Suprapubic skin (tissue), 4 donors: ENCODE results near the gene MPC2. TPM values are rescaled to one million over a fixed set of nuclear protein-coding genes. Genes with fewer than 3 reads are reported as not detected.

Experiments
- DNase-seq, 2 donors: peaks; one replicate each; pipeline ENCODE4 v3.0.0-alpha.2; 2019; ENCODE audit warnings: low spot score in 2 of 2
- H3K27ac ChIP-seq: fragments of 200-600 bp; sonication (generic); one replicate; pipeline ENCODE4 v1.5.1; 2019
- H3K27me3 ChIP-seq: fragments of 200-600 bp; sonication (generic); one replicate; pipeline ENCODE4 v1.5.1; 2019
- H3K36me3 ChIP-seq: fragments of 200-600 bp; sonication (generic); one replicate; pipeline ENCODE4 v1.5.1; 2019
- H3K4me1 ChIP-seq: fragments of 200-600 bp; sonication (generic); one replicate; pipeline ENCODE4 v1.5.1; 2019
- H3K4me3 ChIP-seq: fragments of 200-600 bp; sonication (generic); one replicate; pipeline ENCODE4 v1.5.1; 2019; ENCODE audit warnings: mild to moderate bottlenecking
- H3K9me3 ChIP-seq: fragments of 200-600 bp; sonication (generic); one replicate; pipeline ENCODE4 v1.5.1; 2019
- EP300 ChIP-seq: sonication (generic); formaldehyde crosslinking; IDR thresholded peaks from one replicate; pipeline ENCODE4 v1.6.1; 2017; ENCODE audit warnings: antibody characterized with exemption
- POLR2A ChIP-seq, 2 donors: fragments of 450-650 bp; IDR thresholded peaks; one replicate each; pipeline ENCODE4 v1.6.1; 2017; ENCODE audit warnings: antibody characterized with exemption in 2 of 2, mild to moderate bottlenecking in 2 of 2, moderate library complexity in 2 of 2
- POLR2AphosphoS5 ChIP-seq, 3 donors: sonication (generic); formaldehyde crosslinking; IDR thresholded peaks; one replicate each; pipeline ENCODE4 v1.6.1; 2017; ENCODE audit warnings: antibody characterized with exemption in 3 of 3
- WGBS: methylation state at CpG from one replicate; pipeline ENCODE4 v1.1.5; 2018; 5-methylcytosine and 5-hydroxymethylcytosine counted together
- total RNA-seq, 4 donors: library from RNA; depleted of rRNA; stranded (reverse); fragments of >200 nt; gene quantifications; one replicate each; pipeline ENCODE4 v1.1.0, GENCODE V29; 2016
- TF ChIP-seq, protein P1 (sequence below), 2 donors: fragments of 200-600 bp in 1 of 2; fragments of 450-650 bp in 1 of 2; sonication (generic) in 1 of 2; IDR thresholded peaks; one replicate each; pipeline ENCODE4 v1.5.1; 2016 to 2019; ENCODE audit warnings: antibody characterized with exemption in 2 of 2, mild to moderate bottlenecking in 1 of 2, moderate library complexity in 1 of 2

Gene MPC2
- total RNA-seq, 4 donors from 2014 or later: 16.5 to 47.3 (median 34.4) TPM

DNA sequence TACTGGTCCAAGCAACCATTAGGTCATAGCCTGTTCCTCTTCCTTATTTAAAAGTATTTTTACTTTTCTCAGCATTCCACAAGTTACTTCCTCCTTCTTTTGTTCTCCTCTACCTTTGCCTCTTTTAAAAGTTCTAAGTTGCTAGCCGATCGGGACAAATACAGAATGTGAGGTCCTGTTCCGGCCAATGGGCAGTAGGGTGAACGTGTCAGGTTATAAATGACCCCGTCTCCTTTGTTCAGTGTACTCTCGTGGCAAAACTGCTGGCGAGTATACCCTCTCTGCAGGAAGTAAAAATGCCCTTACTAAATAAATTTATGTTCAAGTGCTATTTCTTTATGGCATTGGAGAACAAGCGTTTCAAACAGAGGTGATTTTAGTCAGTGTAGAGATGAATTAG lies 25.5 kb downstream of the MPC2 start:
- H3K36me3 ChIP-seq: peaks cover 11% of the 10 kb centered on the region
- H3K4me3 ChIP-seq: no peak overlapping the region
- no peaks in the 10 kb centered on the region for H3K9me3 ChIP-seq
- no peaks in the 10 kb centered on the region for H3K4me1 ChIP-seq
- 52% methylated on average over 8 of the region's 8 CpGs for WGBS
- no peaks in the 10 kb centered on the region for H3K27me3 ChIP-seq
- no peak for DNase-seq
- peak overlapping the region; percentile 26 for H3K27ac ChIP-seq
- TF ChIP-seq, protein P1, sequence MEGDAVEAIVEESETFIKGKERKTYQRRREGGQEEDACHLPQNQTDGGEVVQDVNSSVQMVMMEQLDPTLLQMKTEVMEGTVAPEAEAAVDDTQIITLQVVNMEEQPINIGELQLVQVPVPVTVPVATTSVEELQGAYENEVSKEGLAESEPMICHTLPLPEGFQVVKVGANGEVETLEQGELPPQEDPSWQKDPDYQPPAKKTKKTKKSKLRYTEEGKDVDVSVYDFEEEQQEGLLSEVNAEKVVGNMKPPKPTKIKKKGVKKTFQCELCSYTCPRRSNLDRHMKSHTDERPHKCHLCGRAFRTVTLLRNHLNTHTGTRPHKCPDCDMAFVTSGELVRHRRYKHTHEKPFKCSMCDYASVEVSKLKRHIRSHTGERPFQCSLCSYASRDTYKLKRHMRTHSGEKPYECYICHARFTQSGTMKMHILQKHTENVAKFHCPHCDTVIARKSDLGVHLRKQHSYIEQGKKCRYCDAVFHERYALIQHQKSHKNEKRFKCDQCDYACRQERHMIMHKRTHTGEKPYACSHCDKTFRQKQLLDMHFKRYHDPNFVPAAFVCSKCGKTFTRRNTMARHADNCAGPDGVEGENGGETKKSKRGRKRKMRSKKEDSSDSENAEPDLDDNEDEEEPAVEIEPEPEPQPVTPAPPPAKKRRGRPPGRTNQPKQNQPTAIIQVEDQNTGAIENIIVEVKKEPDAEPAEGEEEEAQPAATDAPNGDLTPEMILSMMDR (IDR thresholded peaks at IDR 0.05): no peak
- TF ChIP-seq POLR2A (IDR thresholded peaks at IDR 0.05): no peak
- TF ChIP-seq POLR2AphosphoS5 (IDR thresholded peaks at IDR 0.05): no peak
- no peak for TF ChIP-seq EP300

DNA sequence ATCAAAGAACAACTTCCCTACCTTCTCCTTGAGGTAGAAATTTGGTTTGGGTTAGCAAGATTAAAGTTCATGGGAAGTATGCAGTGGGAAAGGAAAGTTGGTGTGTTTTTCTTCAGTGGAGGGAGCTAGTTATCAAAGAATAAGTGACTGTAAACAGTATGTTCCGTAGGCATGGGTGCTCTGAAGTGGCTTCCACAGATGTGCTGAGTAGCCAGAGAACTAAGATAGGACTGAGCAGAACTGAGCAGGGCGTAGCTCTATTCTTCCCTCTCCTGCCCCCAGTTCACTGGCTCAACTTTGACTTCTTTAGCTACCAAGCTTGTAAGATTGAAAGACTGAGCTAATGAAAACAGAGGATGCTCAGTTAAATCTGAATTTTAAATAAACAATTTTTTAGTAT lies 26.3 kb downstream of the MPC2 start:
- H3K4me3 ChIP-seq: no peak overlapping the region
- H3K9me3 ChIP-seq: no peaks in the 10 kb centered on the region
- no peak for DNase-seq
- H3K36me3 ChIP-seq: peaks cover 2% of the 10 kb centered on the region
- no peaks in the 10 kb centered on the region for H3K4me1 ChIP-seq
- H3K27ac ChIP-seq: no peak overlapping the region
- 85% methylated on average over 2 of the region's 2 CpGs for WGBS
- no peaks in the 10 kb centered on the region for H3K27me3 ChIP-seq
- TF ChIP-seq EP300 (no peak), POLR2A (IDR thresholded peaks at IDR 0.05) (no peak), POLR2AphosphoS5 (IDR thresholded peaks at IDR 0.05) (no peak)
- TF ChIP-seq, protein P1 (IDR thresholded peaks at IDR 0.05): no peak

GRCh38 chr1:167909691-167910180 lies 27.1 kb downstream of the MPC2 start:
- 88% methylated on average over 6 of the region's 6 CpGs for WGBS
- Histone ChIP-seq H3K4me3 (no peak overlapping the region), H3K27ac (no peak overlapping the region), H3K36me3 (no peaks in the 10 kb centered on the region), H3K27me3 (no peaks in the 10 kb centered on the region), H3K4me1 (no peaks in the 10 kb centered on the region), H3K9me3 (no peaks in the 10 kb centered on the region)
- TF ChIP-seq, protein P1 (IDR thresholded peaks at IDR 0.05): no peak
- TF ChIP-seq POLR2A (IDR thresholded peaks at IDR 0.05) (no peak), EP300 (no peak), POLR2AphosphoS5 (IDR thresholded peaks at IDR 0.05) (no peak)
- no peak for DNase-seq

- Histone ChIP-seq H3K9me3 (no peaks in the 10 kb centered on the region), H3K4me3 (no peak overlapping the region), H3K4me1 (no peaks in the 10 kb centered on the region), H3K27me3 (no peaks in the 10 kb centered on the region), H3K36me3 (no peaks in the 10 kb centered on the region), H3K27ac (no peak overlapping the region)
- DNase-seq: no peak
- TF ChIP-seq POLR2AphosphoS5 (IDR thresholded peaks at IDR 0.05) (no peak), POLR2A (IDR thresholded peaks at IDR 0.05) (no peak), EP300 (no peak)
- TF ChIP-seq, protein P1 (IDR thresholded peaks at IDR 0.05): no peak
These were observed 31.2 kb downstream of the MPC2 start for GRCh38 chr1:167905671-167906070.

DNA sequence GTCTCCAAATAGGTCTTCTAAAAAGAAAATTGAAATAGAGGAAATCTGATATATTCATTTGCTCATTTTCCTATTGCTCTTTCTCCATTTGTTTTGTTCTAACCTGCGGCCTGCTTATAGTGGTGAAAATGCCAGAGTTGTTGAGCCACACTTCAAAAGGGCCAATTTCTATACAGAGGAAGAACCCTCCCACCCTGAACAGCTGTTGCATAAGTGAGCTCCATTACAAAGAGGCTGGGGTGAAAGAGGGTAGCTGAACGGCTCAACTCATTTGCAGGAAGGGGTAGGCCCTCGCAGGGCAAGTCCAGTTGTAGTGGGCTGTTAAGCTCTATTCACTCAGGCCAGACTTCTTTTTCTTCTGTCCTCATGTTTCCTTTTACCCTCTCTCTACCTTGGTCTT lies 31.7 kb downstream of the MPC2 start:
- 84% methylated on average over 3 of the region's 3 CpGs for WGBS
- DNase-seq: no peak
- TF ChIP-seq POLR2AphosphoS5 (IDR thresholded peaks at IDR 0.05): no peak
- TF ChIP-seq, protein P1 (IDR thresholded peaks at IDR 0.05): no peak
- TF ChIP-seq POLR2A (IDR thresholded peaks at IDR 0.05): no peak
- no peak for TF ChIP-seq EP300
- Histone ChIP-seq H3K4me3 (no peak overlapping the region), H3K36me3 (no peaks in the 10 kb centered on the region), H3K4me1 (no peaks in the 10 kb centered on the region), H3K27ac (no peak overlapping the region), H3K27me3 (no peaks in the 10 kb centered on the region), H3K9me3 (no peaks in the 10 kb centered on the region)
